ENCODE measurements around the gene LBP.
"Not testable (repeated sequence)": the region's sequence is repeated elsewhere in the genome, so short reads cannot be mapped to it uniquely, and the experiment has no call there.

The LBP gene

DNA sequence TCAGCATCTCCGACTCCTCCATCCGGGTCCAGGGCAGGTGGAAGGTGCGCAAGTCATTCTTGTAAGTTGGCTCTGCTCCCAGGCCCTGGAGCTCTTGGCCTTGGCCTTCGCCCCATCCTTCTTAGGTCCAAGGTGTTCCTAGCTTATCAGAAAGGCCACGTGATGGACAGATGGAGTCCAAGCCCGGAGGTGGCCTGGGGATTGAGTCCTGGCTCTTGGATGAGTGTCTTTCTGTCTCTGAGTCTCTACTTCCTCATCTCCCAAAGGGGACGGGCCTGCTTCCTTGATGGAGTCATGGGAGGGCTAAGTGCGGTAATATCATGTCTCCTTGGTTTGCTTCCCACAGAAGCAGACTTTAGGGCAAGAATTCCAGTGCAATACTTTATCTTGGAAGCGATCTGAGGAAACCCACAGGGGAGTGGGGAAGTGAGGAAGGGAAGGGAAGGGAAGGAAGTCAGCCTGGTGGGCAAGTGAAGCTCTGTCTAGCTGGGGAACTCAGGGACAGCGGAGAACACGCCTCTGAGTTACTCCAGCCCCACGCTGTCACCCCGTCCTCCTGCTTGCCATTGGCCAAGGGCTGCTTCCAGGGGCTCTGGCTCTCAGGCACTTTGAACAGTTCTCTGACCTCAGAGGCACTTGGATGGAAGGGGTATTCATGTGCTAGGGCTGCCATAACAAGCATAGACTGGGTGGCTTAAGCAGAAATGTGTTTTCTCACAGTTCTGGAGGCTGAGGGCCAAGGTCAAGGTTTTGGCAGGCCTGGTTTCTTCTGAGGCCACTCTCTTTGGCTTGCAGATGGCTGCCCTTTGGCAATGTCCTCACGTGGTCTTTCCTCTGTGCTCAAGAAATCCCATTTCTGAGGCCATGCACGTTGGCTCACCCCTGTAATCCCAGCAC, 4.8 kb downstream of the LBP start:
- ATAC-seq, result no peak

DNA sequence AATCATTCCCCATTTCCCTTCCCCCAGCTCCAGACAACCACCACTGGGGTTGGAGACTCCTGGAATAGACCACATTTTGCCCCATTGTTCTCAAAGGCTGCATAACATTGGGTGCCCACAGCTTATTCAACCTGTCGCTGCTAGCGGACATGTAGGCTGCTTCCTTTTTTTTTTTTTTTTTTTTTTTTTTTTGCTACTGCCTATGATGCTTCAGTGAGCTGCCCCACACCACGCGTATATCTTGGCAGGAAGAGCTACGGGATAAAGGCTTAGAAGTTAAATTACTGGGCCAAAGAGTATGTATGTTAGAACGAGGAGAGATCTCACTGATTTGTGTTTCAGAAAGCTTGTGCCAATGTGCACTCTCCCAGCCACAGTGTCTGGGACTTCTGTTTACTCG, 7.0 kb downstream of the LBP start:
- no peak for ATAC-seq

DNA sequence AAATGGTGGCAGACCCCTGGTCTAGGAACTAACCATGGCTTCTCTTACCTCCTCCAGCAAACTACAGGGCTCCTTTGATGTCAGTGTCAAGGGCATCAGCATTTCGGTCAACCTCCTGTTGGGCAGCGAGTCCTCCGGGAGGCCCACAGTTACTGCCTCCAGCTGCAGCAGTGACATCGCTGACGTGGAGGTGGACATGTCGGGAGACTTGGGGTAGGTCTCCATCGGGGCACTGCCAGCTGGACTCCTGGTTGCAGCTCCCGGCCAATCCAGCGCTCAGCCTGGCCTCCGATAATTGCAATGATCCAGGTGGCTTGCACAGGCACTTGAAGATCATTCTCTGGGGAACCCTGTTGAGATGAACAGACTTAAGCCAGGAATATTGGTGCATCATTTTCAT, 7.9 kb downstream of the LBP start:
- ATAC-seq, result no peak

DNA sequence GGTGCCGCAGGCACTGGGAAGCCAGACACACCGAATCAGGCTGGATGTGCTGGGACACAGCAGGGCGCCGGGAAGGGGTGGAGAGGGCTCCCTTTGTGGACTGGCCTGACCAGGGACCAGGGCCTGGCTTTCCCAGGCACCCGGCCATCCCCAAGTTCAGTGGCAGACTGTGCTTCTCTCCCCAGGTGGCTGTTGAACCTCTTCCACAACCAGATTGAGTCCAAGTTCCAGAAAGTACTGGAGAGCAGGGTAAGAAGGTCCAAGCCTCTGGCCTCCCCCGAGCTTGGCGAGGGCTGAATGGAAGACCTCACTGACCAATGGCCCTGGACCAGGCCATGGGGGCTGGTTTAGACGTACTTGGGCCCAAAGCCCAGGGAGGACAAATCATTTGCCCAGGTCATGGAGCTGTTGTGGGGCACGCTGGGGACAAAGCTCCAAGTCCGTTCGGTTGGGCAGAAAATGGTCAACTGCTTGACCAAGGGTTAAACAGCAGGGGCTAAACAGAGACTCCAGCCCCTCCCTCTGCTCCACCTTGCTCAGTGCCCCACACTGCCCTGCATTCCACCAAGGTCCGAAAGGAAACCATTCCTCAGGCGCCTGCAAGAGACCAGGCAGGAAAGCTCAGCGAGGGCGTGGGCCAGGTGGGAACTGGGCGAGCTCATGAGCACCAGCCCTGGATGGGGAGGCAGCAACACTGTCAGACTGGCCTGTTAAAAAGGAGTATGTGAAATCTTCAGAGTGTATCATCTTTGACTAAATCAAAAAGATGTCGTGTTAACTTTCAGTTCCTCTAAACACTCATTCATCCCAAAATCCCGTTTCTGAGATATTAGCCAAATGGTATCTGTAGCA, 9.1 kb downstream of the LBP start:
- ATAC-seq, result no peak

- ATAC-seq, result no peak
These were observed 11.4 kb downstream of the LBP start for GRCh38 chr20:38357653-38358207.

GRCh38 chr20:38358556-38358955, 12.3 kb downstream of the LBP start:
- no peak for ATAC-seq

DNA sequence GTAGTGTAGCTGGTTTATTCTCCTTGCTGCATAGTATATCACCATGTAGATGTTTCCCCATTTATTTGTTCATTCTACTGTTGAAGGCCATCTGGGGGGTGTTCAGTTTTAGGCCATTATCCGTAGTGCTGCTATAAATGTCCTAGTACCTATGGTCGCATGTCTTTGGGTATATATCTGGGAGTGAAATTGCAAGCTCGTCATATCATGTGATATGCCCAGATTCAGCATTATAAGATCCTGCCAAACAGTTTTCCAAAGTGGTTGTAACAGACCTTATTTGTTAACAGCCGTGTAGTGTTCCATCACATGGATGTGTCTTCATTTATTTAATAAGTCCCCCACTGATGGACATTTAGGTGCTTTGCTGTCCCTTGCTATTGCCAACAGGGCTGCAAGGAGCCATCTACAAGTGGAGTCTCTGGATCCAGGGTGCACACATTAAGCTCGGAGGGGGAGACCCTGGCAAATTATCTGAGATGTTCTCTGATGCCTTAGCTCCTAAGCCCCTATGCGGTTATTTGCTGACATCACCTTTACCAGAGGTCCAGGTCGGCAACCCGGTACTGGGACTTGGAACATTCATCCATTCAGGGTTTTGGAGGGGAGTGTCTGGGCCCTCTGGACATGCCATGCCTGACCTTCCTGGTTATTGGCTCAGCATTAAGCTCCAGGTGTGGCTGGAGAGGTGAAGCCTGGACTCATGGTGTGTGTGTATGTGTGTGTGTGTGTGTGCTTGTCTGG, 16.9 kb downstream of the LBP start:
- no peak for ATAC-seq

DNA sequence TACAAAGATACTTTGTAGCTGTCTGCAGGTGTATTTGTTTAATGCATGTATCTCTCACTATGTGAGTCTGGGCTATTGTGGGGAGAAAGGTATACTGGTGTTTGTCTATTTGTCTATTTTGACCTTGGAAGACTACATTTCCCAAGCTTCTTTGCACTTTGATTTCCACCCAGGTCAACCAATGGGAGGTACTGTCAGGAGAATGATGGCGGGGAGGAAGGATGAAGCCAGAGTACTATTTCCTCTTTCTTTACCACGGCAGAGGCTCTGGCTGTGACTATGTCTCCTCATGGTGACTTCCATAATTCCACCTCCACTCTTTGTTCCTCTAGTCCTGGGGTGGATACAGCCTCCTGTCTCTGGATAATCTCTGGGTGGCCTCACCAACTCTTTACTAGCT, 23.1 kb downstream of the LBP start:
- ATAC-seq, result no peak

DNA sequence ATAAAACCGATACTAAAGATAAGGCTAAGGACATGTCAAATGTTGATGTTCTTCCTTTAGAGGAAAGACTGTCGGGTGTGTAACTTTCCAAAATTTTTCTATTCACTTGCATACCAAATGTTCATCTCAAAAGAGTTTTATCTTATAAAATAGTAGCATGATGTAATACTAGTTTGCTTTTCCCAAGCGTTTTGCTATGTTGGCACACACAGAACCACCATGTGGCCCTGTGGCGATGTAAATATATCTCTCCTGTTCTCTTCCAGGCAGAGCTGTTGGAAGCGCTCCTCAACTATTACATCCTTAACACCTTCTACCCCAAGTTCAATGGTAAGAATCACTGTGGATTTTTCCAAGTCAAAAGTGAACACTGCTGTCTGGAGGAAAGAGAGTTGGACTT, 26.5 kb downstream of the LBP start:
- no peak for ATAC-seq

- no peak for ATAC-seq
These were observed 27.1 kb downstream of the LBP start for GRCh38 chr20:38373231-38373867.

DNA sequence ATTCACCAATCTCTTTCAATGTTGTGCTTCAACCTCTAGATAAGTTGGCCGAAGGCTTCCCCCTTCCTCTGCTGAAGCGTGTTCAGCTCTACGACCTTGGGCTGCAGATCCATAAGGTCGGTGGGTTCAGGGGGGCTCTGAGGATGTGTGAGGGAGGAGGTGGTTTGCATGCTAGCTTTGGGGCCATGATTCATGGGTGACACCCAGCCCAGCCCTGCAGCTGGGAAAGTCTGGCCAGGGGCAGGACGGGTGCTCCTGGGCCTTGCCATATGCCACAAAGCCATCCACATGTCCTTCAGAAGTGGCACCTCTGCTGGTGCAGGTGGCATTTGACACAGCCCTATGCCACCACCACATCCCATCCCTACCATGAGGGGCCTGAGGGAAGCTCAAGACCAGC, 27.6 kb downstream of the LBP start:
- no peak for ATAC-seq

DNA sequence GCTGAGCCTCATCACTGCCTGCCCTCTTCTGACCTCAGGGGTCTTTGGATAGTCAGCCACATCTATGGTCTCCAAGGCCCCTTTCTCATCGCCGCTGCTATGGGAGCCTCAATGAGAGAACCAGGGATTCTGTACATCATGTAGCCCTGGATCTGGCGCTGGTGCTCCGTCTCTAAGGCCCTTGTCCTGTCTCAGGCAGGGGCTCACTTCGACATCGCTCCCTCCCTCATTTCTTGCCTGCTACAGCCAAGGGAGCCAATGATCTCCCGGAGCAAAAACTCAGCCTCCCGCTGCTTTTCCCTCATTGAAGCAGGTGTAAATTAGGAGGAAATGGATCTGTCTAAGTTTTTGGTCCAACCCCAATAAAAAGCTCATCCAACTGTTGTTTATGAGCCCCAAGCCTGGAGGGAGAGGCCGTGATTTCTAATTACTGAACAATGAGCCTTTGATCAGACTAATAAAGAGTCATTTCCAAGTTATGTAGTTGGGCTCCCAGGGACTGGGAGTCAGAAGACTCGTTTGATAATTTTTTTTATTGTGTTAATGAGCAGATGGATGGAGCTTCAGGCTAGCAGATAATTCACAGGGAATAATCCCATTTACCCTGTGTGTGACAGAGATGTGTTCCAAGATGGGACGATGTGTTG, 30.9 kb downstream of the LBP start:
- no peak for ATAC-seq

DNA sequence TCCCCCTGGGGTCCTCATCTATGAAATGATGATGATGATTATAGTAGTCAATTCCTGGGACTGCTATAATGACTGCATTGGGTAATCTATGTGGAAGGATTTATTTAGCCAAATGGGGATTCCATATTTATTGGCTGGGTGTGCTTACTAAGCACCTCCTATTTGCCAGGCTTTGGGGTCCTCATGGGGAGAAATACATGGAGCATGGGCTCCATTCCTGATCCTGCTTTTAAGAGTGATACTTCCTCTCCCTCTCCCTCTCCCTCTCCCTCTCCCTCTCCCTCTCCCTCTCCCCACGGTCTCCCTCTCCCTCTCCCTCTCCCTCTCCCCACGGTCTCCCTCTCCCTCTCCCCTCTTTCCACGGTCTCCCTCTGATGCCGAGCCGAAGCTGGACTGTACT, 31.6 kb downstream of the LBP start:
- ATAC-seq, result not testable (repeated sequence)

GRCh38 chr20:38383147-38383546, 36.9 kb downstream of the LBP start:
- ATAC-seq, result no peak

GRCh38 chr20:38386004-38386403, 39.7 kb downstream of the LBP start:
- no peak for ATAC-seq

DNA sequence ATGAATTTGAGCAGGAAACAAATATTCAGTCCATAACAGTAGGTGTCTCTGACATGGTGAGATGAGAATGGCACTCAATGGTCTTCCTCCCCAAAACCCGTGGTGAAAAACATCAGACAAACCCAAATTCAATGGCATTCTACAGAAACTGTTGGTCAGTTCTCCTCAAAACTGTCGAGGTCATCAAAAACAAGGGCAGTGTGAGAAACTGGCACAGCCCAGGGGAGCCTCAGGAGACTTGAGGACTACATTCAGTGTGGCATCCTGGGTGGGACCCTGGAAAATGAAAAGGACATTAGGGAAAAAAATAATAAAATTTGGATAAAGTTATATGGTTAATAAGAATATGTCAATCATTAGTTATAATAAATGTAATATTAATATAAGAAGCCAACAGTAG, 40.6 kb downstream of the LBP start:
- no peak for ATAC-seq

DNA sequence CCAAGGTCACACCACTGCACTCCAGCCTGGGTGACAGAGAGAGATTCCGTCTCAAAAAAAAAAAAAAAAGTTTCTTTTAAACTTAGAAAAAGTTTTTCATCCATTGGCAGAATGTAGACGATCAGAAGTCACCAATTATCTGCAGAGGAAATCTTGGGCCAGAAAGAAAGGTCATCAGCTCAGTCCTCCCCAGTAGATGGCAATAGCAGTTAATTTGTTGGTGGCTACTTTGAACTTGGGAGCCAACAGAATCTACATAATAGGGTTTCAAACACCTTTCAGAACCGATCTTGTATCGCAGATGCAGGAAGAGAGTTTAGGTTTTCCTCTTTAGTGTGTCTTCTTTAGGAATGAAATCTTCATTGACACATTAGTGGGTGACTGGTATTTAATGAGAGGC, 41.7 kb downstream of the LBP start:
- no peak for ATAC-seq

GRCh38 chr20:38392356-38392755, 46.1 kb downstream of the LBP start:
- no peak for ATAC-seq

DNA sequence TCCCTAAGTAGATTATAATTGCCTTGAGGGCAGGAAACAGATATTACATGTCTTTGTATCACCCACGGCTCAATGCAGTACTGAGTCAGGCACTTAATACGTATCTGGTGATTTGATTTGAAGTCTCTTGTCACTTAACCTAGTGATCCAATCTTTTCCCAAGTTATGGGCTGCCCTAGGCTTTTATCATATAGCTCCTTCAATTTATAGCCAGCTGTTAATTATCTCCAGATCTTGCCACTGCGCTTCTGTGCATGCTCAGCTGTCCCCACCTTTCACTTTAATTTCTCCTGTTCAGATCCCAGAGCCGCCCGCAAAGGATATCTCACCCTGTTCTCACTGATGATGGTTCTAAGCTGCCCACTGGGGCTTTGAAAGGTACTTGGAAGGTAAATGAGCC, 47.0 kb downstream of the LBP start:
- no peak for ATAC-seq

- no peak for ATAC-seq
These were observed 48.9 kb downstream of the LBP start for GRCh38 chr20:38395165-38395564.

DNA sequence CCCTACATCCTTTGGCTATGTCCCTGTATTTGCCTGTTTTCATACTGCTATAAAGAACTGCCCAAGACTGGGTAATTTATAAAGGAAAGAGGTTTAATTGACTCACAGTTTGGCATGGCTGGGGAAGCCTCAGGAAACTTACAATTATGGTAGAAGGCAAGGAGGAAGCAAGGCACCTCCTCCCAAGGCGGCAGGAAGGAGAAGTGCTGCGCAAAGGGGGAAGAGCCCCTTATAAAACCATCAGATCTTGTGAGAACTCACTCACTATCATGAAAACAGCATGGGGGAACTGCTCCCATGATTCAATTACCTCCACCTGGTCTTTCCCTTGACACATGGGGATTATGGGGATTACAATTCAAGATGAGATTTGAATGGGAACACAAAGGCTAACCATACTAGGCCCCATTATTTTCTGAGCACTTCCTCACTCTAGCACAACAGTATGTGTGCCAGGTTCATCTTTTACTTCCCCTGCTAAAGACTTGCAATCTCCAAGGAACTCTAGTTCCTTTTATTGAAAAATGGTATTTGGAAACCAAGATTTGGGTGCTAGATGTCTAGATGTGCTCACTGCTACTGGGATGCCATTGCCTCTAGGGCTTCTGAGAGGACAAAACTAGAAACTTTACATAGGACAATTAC, 49.6 kb downstream of the LBP start:
- not testable (repeated sequence) for ATAC-seq
